HG02759 (cell line): Measurements from ENCODE around the gene LIN52.
"Not testable (repeated sequence)": the region's sequence is repeated elsewhere in the genome, so short reads cannot be mapped to it uniquely, and the experiment has no call there.

ENCODE experiments used
- ATAC-seq: cut with Tn5 transposase; IDR thresholded peaks from one replicate; pipeline ENCODE4 v1.9.1; 2021; ENCODE audit warnings: mild to moderate bottlenecking, moderate library complexity; ENCODE audit not compliant: unreplicated experiment

LIN52 gene

GRCh38 chr14:74105381-74105780 lies 20.6 kb downstream of the LIN52 start:
- ATAC-seq: no peak

- no peak for ATAC-seq
These were observed 24.6 kb downstream of the LIN52 start for GRCh38 chr14:74109369-74109768.

GRCh38 chr14:74111395-74112216 lies 26.9 kb downstream of the LIN52 start:
- ATAC-seq: not testable (repeated sequence)

- not testable (repeated sequence) for ATAC-seq
These were observed 40.7 kb downstream of the LIN52 start for GRCh38 chr14:74125487-74125886.

GRCh38 chr14:74126315-74127013 lies 41.7 kb downstream of the LIN52 start:
- ATAC-seq: no peak

GRCh38 chr14:74127634-74128033 lies 42.9 kb downstream of the LIN52 start:
- ATAC-seq: no peak

- ATAC-seq: no peak
These were observed 49.2 kb downstream of the LIN52 start for GRCh38 chr14:74133833-74134481.

- ATAC-seq: no peak
These were observed 49.7 kb downstream of the LIN52 start for GRCh38 chr14:74134484-74134883.

GRCh38 chr14:74135426-74135825 lies 50.7 kb downstream of the LIN52 start:
- no peak for ATAC-seq

GRCh38 chr14:74140374-74140850 lies 55.7 kb downstream of the LIN52 start:
- no peak for ATAC-seq

- no peak for ATAC-seq
These were observed 56.9 kb downstream of the LIN52 start for GRCh38 chr14:74141703-74142102.

GRCh38 chr14:74142523-74142922 lies 57.8 kb downstream of the LIN52 start:
- no peak for ATAC-seq

GRCh38 chr14:74144789-74145188 lies 60.0 kb downstream of the LIN52 start:
- ATAC-seq: no peak

- ATAC-seq: no peak
These were observed 62.8 kb downstream of the LIN52 start for GRCh38 chr14:74147571-74147970.

GRCh38 chr14:74148705-74149104 lies 63.9 kb downstream of the LIN52 start:
- no peak for ATAC-seq

- no peak for ATAC-seq
These were observed 70.5 kb downstream of the LIN52 start for GRCh38 chr14:74155287-74155686.

- no peak for ATAC-seq
These were observed 71.0 kb downstream of the LIN52 start for GRCh38 chr14:74155749-74156148.

GRCh38 chr14:74160763-74161162 lies 76.0 kb downstream of the LIN52 start:
- no peak for ATAC-seq

GRCh38 chr14:74161526-74162158 lies 76.9 kb downstream of the LIN52 start:
- ATAC-seq: no peak

GRCh38 chr14:74169906-74170305 lies 85.2 kb downstream of the LIN52 start:
- ATAC-seq: no peak

GRCh38 chr14:74176400-74176793 lies 91.6 kb downstream of the LIN52 start:
- ATAC-seq: no peak
